Amniotic stem cell (primary cell): Measurements from ENCODE around the gene PTPRK.
"Not testable (repeated sequence)": the region's sequence is repeated elsewhere in the genome, so short reads cannot be mapped to it uniquely, and the experiment has no call there.

Experiments used
- DNase-seq: peaks from one replicate; lab custom pipeline; 2025; lab: John Stamatoyannopoulos, UW

The PTPRK gene

GRCh38 chr6:128018821-128019220 lies 501.6 kb downstream of the PTPRK start:
- no peak for DNase-seq

GRCh38 chr6:128017288-128017687 lies 503.1 kb downstream of the PTPRK start:
- DNase-seq, result no peak

- no peak for DNase-seq
Measured at GRCh38 chr6:128007658-128008057, 512.7 kb downstream of the PTPRK start.

GRCh38 chr6:128005009-128005408 lies 515.4 kb downstream of the PTPRK start:
- no peak for DNase-seq

- DNase-seq, result no peak
Measured at GRCh38 chr6:128000363-128000762, 520.0 kb downstream of the PTPRK start.

GRCh38 chr6:127998985-127999384 lies 521.4 kb downstream of the PTPRK start:
- no peak for DNase-seq

- no peak for DNase-seq
Measured at GRCh38 chr6:127997496-127998164, 522.8 kb downstream of the PTPRK start.

- DNase-seq, result no peak
Measured at GRCh38 chr6:127996925-127997324, 523.5 kb downstream of the PTPRK start.

GRCh38 chr6:127992144-127992543 lies 528.3 kb downstream of the PTPRK start:
- no peak for DNase-seq

GRCh38 chr6:127990074-127990473 lies 530.3 kb downstream of the PTPRK start:
- DNase-seq, result no peak

GRCh38 chr6:127980996-127981395 lies 539.4 kb downstream of the PTPRK start:
- no peak for DNase-seq

- not testable (repeated sequence) for DNase-seq
Measured at GRCh38 chr6:127978185-127978584, 542.2 kb downstream of the PTPRK start.

- no peak for DNase-seq
Measured at GRCh38 chr6:127976796-127977195, 543.6 kb downstream of the PTPRK start.

- DNase-seq, result no peak
Measured at GRCh38 chr6:127976111-127976510, 544.3 kb downstream of the PTPRK start.

- no peak for DNase-seq
Measured at GRCh38 chr6:127972815-127973214, 547.6 kb downstream of the PTPRK start.

- DNase-seq, result no peak
Measured at GRCh38 chr6:127971945-127972391, 548.4 kb downstream of the PTPRK start.

GRCh38 chr6:127971386-127971785 lies 549.0 kb downstream of the PTPRK start:
- no peak for DNase-seq

- DNase-seq, result no peak
Measured at GRCh38 chr6:127969701-127970100, 550.7 kb downstream of the PTPRK start.

GRCh38 chr6:127968394-127968793 lies 552.0 kb downstream of the PTPRK start:
- no peak for DNase-seq

GRCh38 chr6:127967708-127968107 lies 552.7 kb downstream of the PTPRK start:
- DNase-seq, result no peak

- DNase-seq, result no peak
Measured at GRCh38 chr6:127966616-127967015, 553.8 kb downstream of the PTPRK start.

- no peak for DNase-seq
Measured at GRCh38 chr6:127963495-127963894, 556.9 kb downstream of the PTPRK start.

GRCh38 chr6:127959869-127960268 lies 560.5 kb downstream of the PTPRK start:
- no peak for DNase-seq

- DNase-seq, result no peak
Measured at GRCh38 chr6:127956956-127957355, 563.4 kb downstream of the PTPRK start.
